Activated T-cell treated with anti-CD3 and anti-CD28 coated beads, Interleukin-2, amount 50 U/mL, for 72 hours (primary cell): Measurements from ENCODE around the gene MXRA7. TPM values are rescaled to one million over a fixed set of nuclear protein-coding genes. Genes with fewer than 3 reads are reported as not detected.

ENCODE experiments used
- total RNA-seq, 2 donors: library from RNA; stranded (reverse); gene quantifications; one replicate each; pipeline ENCODE4 v1.2.3, GENCODE V29; 2022

MXRA7 gene
- total RNA-seq, 2 donors from 2014 or later, result 17.4 to 21.8 TPM

Other genes with a start within 250 kb of the MXRA7 start
- not detected for gene AANAT, start 243.4 kb downstream of the MXRA7 start, total RNA-seq
- gene RHBDF2, start 209.5 kb downstream of the MXRA7 start, total RNA-seq, result 10 to 100 TPM; 38.7 to 39.0 TPM
- gene CYGB, start 173.3 kb downstream of the MXRA7 start, total RNA-seq, result under 1 TPM in 1 of 2 donors, not detected in 1; 0.44 TPM
- 1 to 10 TPM; 1.1 to 1.5 TPM for gene PRCD, start 170.9 kb downstream of the MXRA7 start, total RNA-seq
- 1 to 10 TPM; 1.0 to 1.2 TPM for gene ST6GALNAC2, start 125.1 kb downstream of the MXRA7 start, total RNA-seq
- gene ST6GALNAC1, start 67.2 kb downstream of the MXRA7 start, total RNA-seq, result 1 to 10 TPM in 1 of 2 donors, under 1 TPM in 1; 0.44 to 1.8 TPM
- 10 to 100 TPM; 56.5 to 67.2 TPM for gene JMJD6, start 15.6 kb upstream of the MXRA7 start, total RNA-seq
- gene METTL23, start 15.9 kb upstream of the MXRA7 start, total RNA-seq, result 10 to 100 TPM; 25.4 to 30.7 TPM
- 100 to 1,000 TPM; 260 to 275 TPM for gene SRSF2, start 26.4 kb upstream of the MXRA7 start, total RNA-seq
- gene MFSD11, start 27.2 kb upstream of the MXRA7 start, total RNA-seq, result 10 to 100 TPM; 34.8 to 43.1 TPM
- gene MGAT5B, start 157.4 kb upstream of the MXRA7 start, total RNA-seq, result 1 to 10 TPM in 1 of 2 donors, under 1 TPM in 1; 0.28 to 1.4 TPM